Esophagus squamous epithelium (tissue), 5 donors: ENCODE results near the gene PLAAT4. TPM values are rescaled to one million over a fixed set of nuclear protein-coding genes. Genes with fewer than 3 reads are reported as not detected.

Source experiments
- DNase-seq: peaks from one replicate; lab custom pipeline; 2025; lab: John Stamatoyannopoulos, UW
- H3K27ac ChIP-seq, 4 donors: fragments of 200-600 bp; sonication (generic); one replicate each; pipeline ENCODE4 v1.5.1; 2016 to 2019; ENCODE audit warnings: mild to moderate bottlenecking in 1 of 4
- H3K27me3 ChIP-seq, 4 donors: fragments of 200-600 bp; sonication (generic); 1 replicate in 3 of 4; 2 replicates in 1 of 4; pipeline versions ENCODE4 v1.5.1 to v1.6.0; 2017 to 2021; ENCODE audit warnings: antibody characterized with exemption in 1 of 4
- H3K36me3 ChIP-seq, 3 donors: fragments of 200-600 bp; sonication (generic); one replicate each; pipeline ENCODE4 v1.5.1; 2016 to 2019
- H3K4me1 ChIP-seq, 3 donors: fragments of 200-600 bp; sonication (generic); one replicate each; pipeline ENCODE4 v1.5.1; 2017 to 2019
- H3K4me3 ChIP-seq, 4 donors: fragments of 200-600 bp; sonication (generic); 1 replicate in 3 of 4; 2 replicates in 1 of 4; pipeline ENCODE4 v1.5.1; 2016 to 2019; ENCODE audit warnings: mild to moderate bottlenecking in 2 of 4, moderate library complexity in 1 of 4
- H3K9me3 ChIP-seq, 3 donors: fragments of 200-600 bp; sonication (generic); one replicate each; pipeline ENCODE4 v1.5.1; 2016 to 2019
- POLR2A ChIP-seq, 4 donors: fragments of 450-650 bp; IDR thresholded peaks; one replicate each; pipeline ENCODE4 v1.6.1; 2017; ENCODE audit warnings: antibody characterized with exemption in 4 of 4, mild to moderate bottlenecking in 4 of 4, moderate library complexity in 3 of 4
- WGBS, 2 donors: methylation state at CpG; one replicate each; pipeline ENCODE4 v1.1.5; 2018; 5-methylcytosine and 5-hydroxymethylcytosine counted together
- intact Hi-C: fragments of 100-400 bp; cut with DNase I; formaldehyde crosslinking; loops from one replicate; pipeline ENCODE4 v1.15.0; 2022
- total RNA-seq, 4 donors: library from RNA; depleted of rRNA; stranded (reverse); fragments of >200 nt; gene quantifications; one replicate each; pipeline ENCODE4 v1.1.0, GENCODE V29; 2016
- TF ChIP-seq, protein P1 (sequence below), 6 experiments: fragments of 450-650 bp in 4 of 6; fragments of 200-600 bp in 2 of 6; sonication (generic) in 2 of 6; IDR thresholded peaks; one replicate each; pipeline ENCODE4 v1.5.1; 2016 to 2019; ENCODE audit warnings: antibody characterized with exemption in 6 of 6, mild to moderate bottlenecking in 4 of 6, moderate library complexity in 4 of 6
- donor health status: DM: yes; HTN: yes; CAD: no.

The PLAAT4 gene
- total RNA-seq, 4 donors from 2014 or later, result 3.9 to 32.6 (median 11.7) TPM

DNA sequence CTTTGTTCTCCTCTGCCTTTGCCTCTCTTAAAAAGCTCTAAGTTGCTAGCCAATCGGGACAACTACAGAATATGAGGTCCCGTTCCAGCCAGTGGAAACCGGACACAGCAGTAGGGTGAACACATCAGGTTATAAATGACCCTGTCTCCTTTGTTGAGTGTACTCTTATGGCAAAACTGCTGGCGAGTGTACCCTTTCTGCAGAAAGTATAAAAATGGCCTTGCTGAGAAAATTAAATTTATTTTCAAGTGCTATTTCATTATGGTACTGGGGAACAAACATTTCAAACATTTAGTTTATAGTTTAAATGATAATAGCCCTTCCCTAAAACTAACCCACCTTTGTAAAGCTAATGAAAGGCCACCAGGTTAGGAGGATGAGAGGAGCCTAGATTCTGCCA, 36.7 kb upstream of the PLAAT4 start:
- no peak for DNase-seq
- intact Hi-C loops, result no loop called here
- Histone ChIP-seq H3K27ac (no peak overlapping the region), H3K4me1 (peaks cover 0 to 7% (median 0%) of the 10 kb centered on the region in 3 donors), H3K4me3 (no peak overlapping the region), H3K27me3 (peaks cover 0 to 11% (median 0%) of the 10 kb centered on the region in 4 donors), H3K36me3 (no peaks in the 10 kb centered on the region), H3K9me3 (peaks cover 0 to 29% (median 20%) of the 10 kb centered on the region in 3 donors)
- TF ChIP-seq, protein P1, sequence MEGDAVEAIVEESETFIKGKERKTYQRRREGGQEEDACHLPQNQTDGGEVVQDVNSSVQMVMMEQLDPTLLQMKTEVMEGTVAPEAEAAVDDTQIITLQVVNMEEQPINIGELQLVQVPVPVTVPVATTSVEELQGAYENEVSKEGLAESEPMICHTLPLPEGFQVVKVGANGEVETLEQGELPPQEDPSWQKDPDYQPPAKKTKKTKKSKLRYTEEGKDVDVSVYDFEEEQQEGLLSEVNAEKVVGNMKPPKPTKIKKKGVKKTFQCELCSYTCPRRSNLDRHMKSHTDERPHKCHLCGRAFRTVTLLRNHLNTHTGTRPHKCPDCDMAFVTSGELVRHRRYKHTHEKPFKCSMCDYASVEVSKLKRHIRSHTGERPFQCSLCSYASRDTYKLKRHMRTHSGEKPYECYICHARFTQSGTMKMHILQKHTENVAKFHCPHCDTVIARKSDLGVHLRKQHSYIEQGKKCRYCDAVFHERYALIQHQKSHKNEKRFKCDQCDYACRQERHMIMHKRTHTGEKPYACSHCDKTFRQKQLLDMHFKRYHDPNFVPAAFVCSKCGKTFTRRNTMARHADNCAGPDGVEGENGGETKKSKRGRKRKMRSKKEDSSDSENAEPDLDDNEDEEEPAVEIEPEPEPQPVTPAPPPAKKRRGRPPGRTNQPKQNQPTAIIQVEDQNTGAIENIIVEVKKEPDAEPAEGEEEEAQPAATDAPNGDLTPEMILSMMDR (IDR thresholded peaks at IDR 0.05), result no peak
- TF ChIP-seq POLR2A (IDR thresholded peaks at IDR 0.05), result no peak
- WGBS, 2 donors, result 93 to 94% methylated on average over 4 of the region's 4 CpGs

DNA sequence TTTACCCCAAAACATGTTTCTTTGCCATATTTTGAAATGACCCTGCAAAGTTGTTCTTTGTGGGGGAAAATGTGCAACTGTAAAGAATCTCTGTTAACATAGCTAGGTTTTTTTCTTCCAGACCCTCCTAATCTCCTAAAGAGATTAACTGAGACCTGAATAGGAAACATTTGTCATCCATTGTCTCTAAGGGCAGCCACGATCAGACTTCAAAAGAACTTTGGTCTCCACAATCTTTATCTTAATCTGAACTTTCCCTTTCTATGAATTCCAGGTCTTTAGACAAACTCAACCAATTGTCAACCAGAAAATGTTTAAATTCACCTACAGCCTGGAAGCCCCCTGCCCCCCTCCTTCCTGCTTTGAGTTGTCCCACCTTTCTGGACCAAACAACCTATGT, 35.4 kb upstream of the PLAAT4 start:
- no peak for DNase-seq
- WGBS, 2 donors, result 53 to 62% methylated on average over 1 of the region's 1 CpG
- H3K36me3 ChIP-seq, result no peaks in the 10 kb centered on the region
- peaks cover 0 to 11% (median 0%) of the 10 kb centered on the region in 4 donors for H3K27me3 ChIP-seq
- H3K4me1 ChIP-seq, result peaks cover 0 to 4% (median 0%) of the 10 kb centered on the region in 3 donors
- H3K27ac ChIP-seq, result no peak overlapping the region
- no peak overlapping the region for H3K4me3 ChIP-seq
- no peak for TF ChIP-seq POLR2A (IDR thresholded peaks at IDR 0.05)
- TF ChIP-seq, protein P1 (IDR thresholded peaks at IDR 0.05), result no peak
- peaks cover 0 to 29% (median 20%) of the 10 kb centered on the region in 3 donors for H3K9me3 ChIP-seq
- intact Hi-C loops, result no loop called here

DNA sequence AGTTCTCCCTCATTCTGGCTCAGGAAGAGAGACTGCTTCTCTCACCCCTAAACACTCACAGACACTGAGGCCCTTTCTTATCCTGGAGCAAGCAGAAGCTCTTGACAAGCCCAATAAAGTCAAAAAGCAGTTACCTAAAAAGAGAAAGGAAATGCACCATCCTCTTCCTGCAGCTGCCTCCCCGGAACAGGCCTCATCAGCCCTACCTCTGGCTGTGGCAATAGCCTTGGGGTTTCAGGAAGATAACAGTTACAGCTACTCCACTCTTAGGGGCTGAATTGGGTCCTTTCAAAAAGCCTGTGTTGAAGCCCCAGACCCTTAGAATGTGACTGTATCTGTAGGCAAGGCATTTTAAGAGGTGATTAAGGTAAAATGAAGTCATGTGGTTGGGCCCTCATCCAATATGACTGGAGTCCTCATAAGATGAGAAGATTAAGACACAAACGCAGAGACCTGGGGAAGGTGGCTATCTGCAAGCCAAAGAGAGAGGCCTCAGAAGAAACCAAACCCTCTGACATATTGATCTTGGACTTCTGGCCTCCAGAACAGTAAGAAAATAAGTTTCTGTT, 34.3 kb upstream of the PLAAT4 start:
- Histone ChIP-seq H3K27me3 (peaks cover 0 to 10% (median 0%) of the 10 kb centered on the region in 4 donors), H3K27ac (no peak overlapping the region), H3K4me3 (no peak overlapping the region), H3K36me3 (no peaks in the 10 kb centered on the region), H3K4me1 (peaks cover 0 to 4% (median 0%) of the 10 kb centered on the region in 3 donors), H3K9me3 (peaks cover 0 to 29% (median 20%) of the 10 kb centered on the region in 3 donors)
- TF ChIP-seq, protein P1 (IDR thresholded peaks at IDR 0.05), result no peak
- no peak for TF ChIP-seq POLR2A (IDR thresholded peaks at IDR 0.05)
- 74 to 75% methylated on average over 2 of the region's 2 CpGs for WGBS, 2 donors
- no peak for DNase-seq
- intact Hi-C loops, result no loop called here

DNA sequence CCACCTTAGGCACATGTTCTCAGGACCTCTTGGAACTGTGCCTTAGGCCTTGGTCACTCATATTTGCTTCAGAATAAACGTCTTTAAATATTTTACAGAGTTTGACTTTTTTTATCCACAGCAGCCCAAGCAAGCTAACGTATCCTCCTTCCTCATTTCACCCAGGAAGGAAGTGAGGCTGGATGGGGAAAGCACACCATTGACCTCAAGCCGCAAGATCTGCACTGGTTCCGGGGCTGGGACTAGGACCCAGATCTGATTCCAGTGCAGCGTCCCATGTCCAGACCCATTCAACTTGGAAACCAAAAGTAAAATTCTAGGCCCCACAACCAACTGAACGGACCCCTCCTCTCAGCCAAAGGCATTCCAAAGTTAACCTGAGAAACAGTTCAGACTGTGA, 33.1 kb upstream of the PLAAT4 start:
- no peak for DNase-seq
- no peaks in the 10 kb centered on the region for H3K36me3 ChIP-seq
- no peak overlapping the region for H3K4me3 ChIP-seq
- TF ChIP-seq, protein P1 (IDR thresholded peaks at IDR 0.05), result no peak
- no peak for TF ChIP-seq POLR2A (IDR thresholded peaks at IDR 0.05)
- H3K4me1 ChIP-seq, result peaks cover 0 to 4% (median 0%) of the 10 kb centered on the region in 3 donors
- peaks cover 0 to 4% (median 0%) of the 10 kb centered on the region in 4 donors for H3K27me3 ChIP-seq
- intact Hi-C loops, result no loop called here
- WGBS, 2 donors, result 79 to 80% methylated on average over 4 to 6 of the region's 6 CpGs
- no peak overlapping the region for H3K27ac ChIP-seq
- H3K9me3 ChIP-seq, result peaks cover 0 to 28% (median 20%) of the 10 kb centered on the region in 3 donors

- no peak for TF ChIP-seq POLR2A (IDR thresholded peaks at IDR 0.05)
- TF ChIP-seq, protein P1 (IDR thresholded peaks at IDR 0.05), result no peak
- H3K27ac ChIP-seq, result no peak overlapping the region
- WGBS, 2 donors, result 58 to 75% methylated on average over 1 of the region's 1 CpG
- no peak overlapping the region for H3K4me3 ChIP-seq
- peaks cover 0 to 22% (median 20%) of the 10 kb centered on the region in 3 donors for H3K9me3 ChIP-seq
- DNase-seq, result no peak
- intact Hi-C loops, result no loop called here
- peaks cover 0 to 4% (median 0%) of the 10 kb centered on the region in 3 donors for H3K4me1 ChIP-seq
- no peaks in the 10 kb centered on the region for H3K36me3 ChIP-seq
- H3K27me3 ChIP-seq, result no peaks in the 10 kb centered on the region
Observed at GRCh38 chr11:63504054-63504453, 32.6 kb upstream of the PLAAT4 start.
